Measurements from ENCODE around the gene ACKR2.

- TF ChIP-seq POLR2A (IDR thresholded peaks at IDR 0.05; ENCODE audit: borderline replicate concordance, extremely low read depth, insufficient read depth, insufficient read length) (no peak), EZH2 (IDR thresholded peaks at IDR 0.05) (no peak), SIN3A (IDR thresholded peaks at IDR 0.05; ENCODE audit: low read depth) (no peak), CTCF (IDR thresholded peaks at IDR 0.05 in 2 of 3, conservative IDR thresholded peaks at IDR 0.05 in 1 of 3; ENCODE audit: borderline replicate concordance in 1 of 3, insufficient read depth in 1 of 3, low read depth in 2 of 3, low read length in 2 of 3) (no peak), POLR2AphosphoS5 (IDR thresholded peaks at IDR 0.05; ENCODE audit: low read depth, low read length) (no peak), SP1 (IDR thresholded peaks at IDR 0.05; ENCODE audit: low read depth) (no peak), REST (IDR thresholded peaks at IDR 0.05; ENCODE audit: low read depth) (no peak), ELF1 (IDR thresholded peaks at IDR 0.05; ENCODE audit: borderline replicate concordance, low read depth) (no peak), YY1 (IDR thresholded peaks at IDR 0.05; ENCODE audit: extremely low read depth, insufficient replicate concordance, low read depth, low read length) (no peak), EZH2phosphoT487 (IDR thresholded peaks at IDR 0.05; ENCODE audit: borderline replicate concordance) (no peak), ZNF274 (IDR thresholded peaks at IDR 0.05; ENCODE audit: low read depth, low read length) (no peak)
- TF ChIP-seq, protein P1, sequence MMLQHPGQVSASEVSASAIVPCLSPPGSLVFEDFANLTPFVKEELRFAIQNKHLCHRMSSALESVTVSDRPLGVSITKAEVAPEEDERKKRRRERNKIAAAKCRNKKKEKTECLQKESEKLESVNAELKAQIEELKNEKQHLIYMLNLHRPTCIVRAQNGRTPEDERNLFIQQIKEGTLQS (IDR thresholded peaks at IDR 0.05), result no peak
- TF ChIP-seq, protein P2, sequence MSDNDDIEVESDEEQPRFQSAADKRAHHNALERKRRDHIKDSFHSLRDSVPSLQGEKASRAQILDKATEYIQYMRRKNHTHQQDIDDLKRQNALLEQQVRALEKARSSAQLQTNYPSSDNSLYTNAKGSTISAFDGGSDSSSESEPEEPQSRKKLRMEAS (IDR thresholded peaks at IDR 0.05), result no peak
Measured at GRCh38 chr3:42847731-42848130, 38.5 kb downstream of the ACKR2 start.
